H1 (cell line): Measurements from ENCODE around the gene CALCR. TPM values are rescaled to one million over a fixed set of nuclear protein-coding genes. Genes with fewer than 3 reads are reported as not detected.

Source experiments
- CTCF ChIA-PET: fragments of 300-600 bp; sonication (Branson Sonifier 250); formaldehyde crosslinking; loops from one replicate; lab custom pipeline; 2021; ENCODE audit not compliant: partially characterized antibody; lab: Charles Lee
- POLR2A ChIA-PET: fragments of 300-600 bp; sonication (Branson Sonifier 250); formaldehyde crosslinking; loops from one replicate; lab custom pipeline; 2021; ENCODE audit warnings: inconsistent platforms; ENCODE audit not compliant: partially characterized antibody; lab: Charles Lee
- DNase-seq, 2 experiments: peaks; one replicate each; pipeline versions ENCODE4 v3.0.0 to v3.0.0-alpha.2; 2010 to 2022; ENCODE audit warnings: low spot score in 2 of 2, low read depth in 1 of 2, mixed read lengths in 1 of 2
- FAIRE-seq: peaks from 2 replicates; lab custom pipeline; 2011; peaks lifted over from hg19 to GRCh38; lab: Jason Lieb, UNC
- H2AFZ ChIP-seq: 2 replicates; pipeline ENCODE4 v1.8.1; 2012; ENCODE audit warnings: low read length, inconsistent platforms
- H2AK5ac ChIP-seq: 2 replicates; pipeline ENCODE4 v1.6.1; 2013; ENCODE audit warnings: low read depth, low read length
- H2BK120ac ChIP-seq: replicated peaks from 2 replicates; pipeline ENCODE3; 2013; ENCODE audit warnings: low read depth, low read length, inconsistent platforms
- H2BK12ac ChIP-seq: 2 replicates; pipeline ENCODE4 v1.6.1; 2013; ENCODE audit warnings: low read depth, low read length
- H2BK15ac ChIP-seq: 2 replicates; pipeline ENCODE4 v1.6.1; 2013; ENCODE audit warnings: low read length
- H2BK20ac ChIP-seq: 2 replicates; pipeline ENCODE4 v1.6.1; 2013; ENCODE audit warnings: low read length
- H2BK5ac ChIP-seq: 2 replicates; pipeline ENCODE4 v1.6.1; 2013; ENCODE audit warnings: low read depth, low read length
- H3K14ac ChIP-seq: 2 replicates; pipeline ENCODE4 v1.6.1; 2013; ENCODE audit warnings: inconsistent platforms; ENCODE audit not compliant: insufficient read length
- H3K18ac ChIP-seq: 2 replicates; pipeline ENCODE4 v1.6.1; 2013; ENCODE audit warnings: low read length; ENCODE audit errors: extremely low read depth
- H3K23ac ChIP-seq: 2 replicates; pipeline ENCODE4 v1.6.1; 2013; ENCODE audit warnings: inconsistent platforms; ENCODE audit not compliant: insufficient read length
- H3K23me2 ChIP-seq: 2 replicates; pipeline ENCODE4 v1.6.1; 2013; ENCODE audit warnings: low read depth, low read length
- H3K27ac ChIP-seq: 2 replicates; pipeline ENCODE4 v1.6.1; 2011; ENCODE audit warnings: low read depth, low read length, inconsistent platforms
- H3K27me3 ChIP-seq, 4 experiments: replicated peaks in 1 of 4; 1 replicate in 1 of 4; 2 replicates in 3 of 4; pipeline versions ENCODE4 v1.6.1 to v1.8.1; 2011 to 2013; ENCODE audit warnings: low read length in 3 of 4, mild to moderate bottlenecking in 3 of 4, inconsistent platforms in 2 of 4, mixed read lengths in 2 of 4, moderate library complexity in 1 of 4; ENCODE audit not compliant: control insufficient read depth in 3 of 4, insufficient read depth in 3 of 4; ENCODE audit errors: extremely low read depth in 1 of 4
- H3K36me3 ChIP-seq, 4 experiments: 2 replicates each; pipeline versions ENCODE4 v1.6.1 to v1.8.1; 2011 to 2013; ENCODE audit warnings: mild to moderate bottlenecking in 4 of 4, low read length in 3 of 4, moderate library complexity in 2 of 4, control low read depth in 1 of 4, inconsistent platforms in 1 of 4; ENCODE audit not compliant: insufficient read depth in 4 of 4, control insufficient read depth in 2 of 4
- H3K4ac ChIP-seq: replicated peaks from 2 replicates; pipeline ENCODE3; 2013; ENCODE audit warnings: low read length, low read depth, mixed read lengths, inconsistent platforms; ENCODE audit not compliant: insufficient read length
- H3K4me1 ChIP-seq, 4 experiments: replicated peaks in 1 of 4; 1 replicate in 1 of 4; 2 replicates in 3 of 4; pipeline versions ENCODE4 v1.6.1 to v1.8.1; 2011 to 2013; ENCODE audit warnings: low read length in 3 of 4, inconsistent platforms in 2 of 4, mixed read lengths in 1 of 4; ENCODE audit not compliant: insufficient read depth in 4 of 4, control insufficient read depth in 3 of 4
- H3K4me2 ChIP-seq, 2 experiments: 2 replicates each; pipeline versions ENCODE4 v1.6.1 to v1.8.1; 2011 to 2013; ENCODE audit warnings: low read depth in 2 of 2, low read length in 2 of 2, control low read depth in 1 of 2, inconsistent platforms in 1 of 2, mild to moderate bottlenecking in 1 of 2; ENCODE audit not compliant: insufficient read depth in 1 of 2
- H3K4me3 ChIP-seq, 4 experiments: fragments of 200-600, 300-600 bp in 1 of 4; sonication (generic), shearing (Covaris generic), sonication (Bioruptor Twin) in 1 of 4; 2 replicates each; pipeline versions ENCODE4 v1.5.1 to v1.8.1; 2011 to 2016; ENCODE audit warnings: low read length in 4 of 4, low read depth in 3 of 4, control low read depth in 2 of 4, inconsistent platforms in 2 of 4, mild to moderate bottlenecking in 2 of 4, mixed read lengths in 1 of 4, moderate library complexity in 1 of 4; ENCODE audit not compliant: insufficient read depth in 2 of 4; ENCODE audit errors: extremely low read depth in 1 of 4
- H3K56ac ChIP-seq: replicated peaks from 2 replicates; pipeline ENCODE3; 2013; ENCODE audit warnings: low read depth, mild to moderate bottlenecking, mixed read lengths, low read length, inconsistent platforms; ENCODE audit not compliant: insufficient read length
- H3K79me1 ChIP-seq: 2 replicates; pipeline ENCODE4 v1.6.1; 2013; ENCODE audit warnings: low read depth, low read length, control low read depth
- H3K79me2 ChIP-seq, 2 experiments: 2 replicates each; pipeline versions ENCODE4 v1.6.1 to v1.8.1; 2012 to 2013; ENCODE audit warnings: low read length in 2 of 2, mild to moderate bottlenecking in 2 of 2, inconsistent platforms in 1 of 2; ENCODE audit not compliant: insufficient read depth in 2 of 2, control insufficient read depth in 1 of 2
- H3K9ac ChIP-seq, 4 experiments: replicated peaks in 1 of 4; 1 replicate in 1 of 4; 2 replicates in 3 of 4; pipeline versions ENCODE4 v1.6.1 to v1.8.1; 2011 to 2013; ENCODE audit warnings: low read depth in 3 of 4, low read length in 3 of 4, control low read depth in 2 of 4, mild to moderate bottlenecking in 2 of 4, moderate library complexity in 2 of 4, inconsistent platforms in 1 of 4; ENCODE audit errors: extremely low read depth in 1 of 4
- H3K9me3 ChIP-seq, 2 experiments: 2 replicates each; pipeline versions ENCODE4 v1.6.1 to v1.8.1; 2012 to 2013; ENCODE audit warnings: mild to moderate bottlenecking in 2 of 2, moderate library complexity in 2 of 2, control low read depth in 1 of 2, inconsistent platforms in 1 of 2, low read depth in 1 of 2, low read length in 1 of 2, mixed read lengths in 1 of 2; ENCODE audit not compliant: insufficient read depth in 2 of 2
- H4K20me1 ChIP-seq, 2 experiments: replicated peaks in 1 of 2; 2 replicates each; pipeline versions ENCODE3 to v1.8.1; 2011 to 2013; ENCODE audit warnings: inconsistent platforms in 2 of 2, low read length in 2 of 2, mild to moderate bottlenecking in 1 of 2; ENCODE audit not compliant: insufficient read depth in 2 of 2, control insufficient read depth in 1 of 2
- H4K5ac ChIP-seq: 2 replicates; pipeline ENCODE4 v1.6.1; 2013; ENCODE audit warnings: low read length, low read depth, mixed read lengths, inconsistent platforms; ENCODE audit not compliant: insufficient read length
- H4K8ac ChIP-seq: 2 replicates; pipeline ENCODE4 v1.8.0; 2013; ENCODE audit warnings: mild to moderate bottlenecking, moderate library complexity, low read length, inconsistent platforms; ENCODE audit not compliant: insufficient read depth; ENCODE audit errors: extremely low read depth
- H4K91ac ChIP-seq: replicated peaks from 2 replicates; pipeline ENCODE3; 2013; ENCODE audit warnings: low read length, mixed read lengths, inconsistent platforms; ENCODE audit not compliant: insufficient read length
- CHD2 ChIP-seq: IDR thresholded peaks from 2 replicates; pipeline ENCODE4 v1.6.1; 2012; ENCODE audit warnings: low read length, improper control_type of control experiment
- WGBS, 2 experiments: shearing (Covaris generic) in 1 of 2; methylation state at CpG; one replicate each; pipeline versions ENCODE4 v1.1.6 to v1.1.7; 2013 to 2015; ENCODE audit warnings: low lambda C conversion rate in 2 of 2, mixed read lengths in 2 of 2, inconsistent platforms in 1 of 2, low coverage in 1 of 2, missing lambda C conversion rate in 1 of 2; ENCODE audit not compliant: insufficient replicate concordance in 2 of 2, insufficient coverage in 1 of 2, insufficient read length in 1 of 2; ENCODE audit errors: extremely low coverage in 1 of 2, missing lambda C conversion rate in 1 of 2; 5-methylcytosine and 5-hydroxymethylcytosine counted together
- polyA plus RNA-seq, 7 experiments: library from polyadenylated mRNA; depleted of rRNA in 3 of 7; stranded (reverse) in 5 of 7; unstranded in 2 of 7; fragments of >200 nt in 5 of 7; fragments of 200-250 nt in 2 of 7; gene quantifications; 1 replicate in 5 of 7; 2 replicates in 1 of 7; 4 replicates in 1 of 7; pipeline versions ENCODE4 v1.2.1 to v1.2.3, GENCODE V29; 2011 to 2013; ENCODE audit warnings: missing spikeins in 2 of 7, mixed read lengths in 2 of 7
- total RNA-seq: library from RNA; stranded (reverse); fragmentation: NEBNext Ultra II Directional; extraction: Animal tissue kit (Norgen Biotek cat#: 25700); gene quantifications from 2 replicates; pipeline ENCODE4 v1.2.1, GENCODE V29; 2021

CALCR gene
- total and polyA plus RNA-seq, 2 of the 8 experiments (the other 6 are each of a cell fraction or from before 2014, with no cell fraction given): 1.0 to 3.6 TPM

- Histone ChIP-seq H3K9me3 (no peaks in the 10 kb centered on the region), H2BK15ac (no peak overlapping the region), H3K79me1 (no peaks in the 10 kb centered on the region), H3K79me2 (no peaks in the 10 kb centered on the region), H2BK120ac (peak overlapping the region; percentile 80), H3K23ac (no peak overlapping the region), H4K5ac (peak overlapping the region; percentile 59), H4K91ac (no peak overlapping the region), H3K4me2 (peak overlapping the region; percentile 7 to 37; a peak in 3 of 4 replicates), H3K36me3 (no peaks in the 10 kb centered on the region; a peak in 1 of 8 replicates), H3K27ac (no peak overlapping the region; the same call in 1 of the 2 replicates), H3K4me1 (peaks cover 0 to 18% (median 12%) of the 10 kb centered on the region in 4 experiments; a peak in 4 of 7 replicates), H2BK12ac (peak overlapping the region; percentile 31; the same call in 1 of the 2 replicates), H3K56ac (no peak overlapping the region), H3K18ac (peak overlapping the region; percentile 49; the same call in 1 of the 2 replicates), H2AFZ (no peak overlapping the region), H3K4me3 (no peak overlapping the region; a peak in 1 of 8 replicates), H3K23me2 (no peaks in the 10 kb centered on the region), H2AK5ac (no peak overlapping the region), H3K9ac (no peak overlapping the region), H4K20me1 (no peaks in the 10 kb centered on the region), H2BK20ac (peak overlapping the region; percentile 75; the same call in 1 of the 2 replicates), H4K8ac (no peak overlapping the region), H3K14ac (no peak overlapping the region), H3K4ac (no peak overlapping the region), H3K27me3 (no peaks in the 10 kb centered on the region), H2BK5ac (peak overlapping the region; percentile 76)
- ChIA-PET POLR2A (no interaction called here), CTCF (interaction anchor here (0.6 to 1.6 kb wide), 4 partner anchors 14 to 101 kb away, joined by 3 to 5 read pairs (median 4); no protein-coding TSS in a partner anchor)
- DNase-seq: no peak
- WGBS, 2 experiments: 51% methylated on average over 4 of the region's 4 CpGs; no CpG with 5 or more reads in 1 of the 2 experiments
- FAIRE-seq: peak; percentile 28
- TF ChIP-seq CHD2: no peak
These were observed 98.7 kb downstream of the CALCR start for GRCh38 chr7:93475811-93476210.
